GM19193 (cell line): Measurements from ENCODE around the gene OR2G3.

Source experiments
- POLR2A ChIP-seq: IDR thresholded peaks from 4 replicates; pipeline ENCODE4 v1.6.1; 2011; ENCODE audit not compliant: insufficient read depth, insufficient read length; ENCODE audit errors: extremely low read depth

The OR2G3 gene

GRCh38 chr1:247605286-247605685, at the start of gene OR2G3:
Gene OR2G3 (plus strand): TSS chr1:247605586. CDS start chr1:247605586, 0 bp downstream.
- TF ChIP-seq POLR2A, result no peak

- no peak for TF ChIP-seq POLR2A
These were observed 47.3 kb upstream of the OR2G3 start for GRCh38 chr1:247557926-247558674.

GRCh38 chr1:247561711-247562110, 43.7 kb upstream of the OR2G3 start:
- no peak for TF ChIP-seq POLR2A

- TF ChIP-seq POLR2A, result no peak
These were observed 43.2 kb upstream of the OR2G3 start for GRCh38 chr1:247562198-247562597.

GRCh38 chr1:247574236-247574635, 31.1 kb upstream of the OR2G3 start:
- TF ChIP-seq POLR2A, result no peak

GRCh38 chr1:247574664-247575063, 30.7 kb upstream of the OR2G3 start:
- TF ChIP-seq POLR2A, result no peak

- TF ChIP-seq POLR2A, result no peak
These were observed 28.9 kb upstream of the OR2G3 start for GRCh38 chr1:247576514-247576913.

GRCh38 chr1:247578946-247579460, 26.4 kb upstream of the OR2G3 start:
- TF ChIP-seq POLR2A, result no peak

- no peak for TF ChIP-seq POLR2A
These were observed 17.3 kb upstream of the OR2G3 start, which contains the start of gene OR2G2 for GRCh38 chr1:247588060-247588459. Gene OR2G2 (plus strand): TSS chr1:247588360. CDS start chr1:247588360, 0 bp downstream.

GRCh38 chr1:247613405-247613804, 8.0 kb downstream of the OR2G3 start:
- TF ChIP-seq POLR2A, result no peak

- TF ChIP-seq POLR2A, result no peak
These were observed 9.2 kb downstream of the OR2G3 start for GRCh38 chr1:247614625-247615024.

- TF ChIP-seq POLR2A, result no peak
These were observed 22.6 kb downstream of the OR2G3 start for GRCh38 chr1:247627951-247628350.

- TF ChIP-seq POLR2A, result no peak
These were observed 32.6 kb downstream of the OR2G3 start for GRCh38 chr1:247638011-247638410.

GRCh38 chr1:247638781-247639180, 33.4 kb downstream of the OR2G3 start:
- no peak for TF ChIP-seq POLR2A

- no peak for TF ChIP-seq POLR2A
These were observed 34.1 kb downstream of the OR2G3 start for GRCh38 chr1:247639381-247639981.

GRCh38 chr1:247642742-247643141, 37.4 kb downstream of the OR2G3 start:
- no peak for TF ChIP-seq POLR2A
